Fibroblast of lung (primary cell): ENCODE results near the gene TMEM120A. TPM values are rescaled to one million over a fixed set of nuclear protein-coding genes. Genes with fewer than 3 reads are reported as not detected.

Source experiments
- DNase-seq, 2 donors: peaks; one replicate each; pipeline versions ENCODE4 v3.0.0 to v3.0.0-alpha.2; 2010; ENCODE audit warnings: low read depth in 2 of 2
- H2AFZ ChIP-seq: 2 replicates; pipeline ENCODE4 v1.5.1; 2012; ENCODE audit warnings: low read length, control low read depth, inconsistent platforms
- H3K27ac ChIP-seq: 2 replicates; pipeline ENCODE4 v1.5.1; 2011; ENCODE audit warnings: low read length, control low read depth; ENCODE audit not compliant: insufficient read depth
- H3K27me3 ChIP-seq: 2 replicates; pipeline ENCODE4 v1.5.1; 2011; ENCODE audit warnings: mild to moderate bottlenecking, low read length; ENCODE audit not compliant: control insufficient read depth, insufficient read depth
- H3K36me3 ChIP-seq: 2 replicates; pipeline ENCODE4 v1.5.1; 2011; ENCODE audit warnings: low read length; ENCODE audit not compliant: control insufficient read depth, insufficient read depth
- H3K4me1 ChIP-seq: 2 replicates; pipeline ENCODE4 v1.5.1; 2011; ENCODE audit warnings: low read length; ENCODE audit not compliant: control insufficient read depth, insufficient read depth; ENCODE audit errors: extremely low read depth
- H3K4me2 ChIP-seq: 2 replicates; pipeline ENCODE4 v1.5.1; 2011; ENCODE audit warnings: low read length, control low read depth; ENCODE audit not compliant: insufficient read depth; ENCODE audit errors: extremely low read depth
- H3K4me3 ChIP-seq, 4 experiments: fragments of 200-600 bp in 1 of 4; sonication (generic) in 1 of 4; replicated peaks in 1 of 4; 2 replicates each; pipeline ENCODE4 v1.5.1; 2011 to 2016; ENCODE audit warnings: low read length in 4 of 4, low read depth in 3 of 4, mild to moderate bottlenecking in 3 of 4, control low read depth in 2 of 4, inconsistent platforms in 1 of 4, mixed read lengths in 1 of 4; ENCODE audit not compliant: insufficient read depth in 1 of 4; ENCODE audit errors: control extremely low read depth in 1 of 4
- H3K79me2 ChIP-seq: 2 replicates; pipeline ENCODE4 v1.5.1; 2012; ENCODE audit warnings: mild to moderate bottlenecking, low read length, inconsistent platforms; ENCODE audit not compliant: control insufficient read depth, insufficient read depth
- H3K9ac ChIP-seq: 2 replicates; pipeline ENCODE4 v1.5.1; 2011; ENCODE audit warnings: mild to moderate bottlenecking, low read length, control low read depth; ENCODE audit not compliant: insufficient read depth
- H3K9me3 ChIP-seq: 2 replicates; pipeline ENCODE4 v1.5.1; 2012; ENCODE audit warnings: low read depth, low read length; ENCODE audit not compliant: control insufficient read depth, insufficient read depth
- H4K20me1 ChIP-seq: 2 replicates; pipeline ENCODE4 v1.5.1; 2011; ENCODE audit warnings: low read length; ENCODE audit not compliant: control insufficient read depth, insufficient read depth; ENCODE audit errors: extremely low read depth
- CTCF ChIP-seq, 2 donors: IDR thresholded peaks in 1 of 2; conservative IDR thresholded peaks in 1 of 2; 1 replicate in 1 of 2; 2 replicates in 1 of 2; pipeline ENCODE4 v1.5.1; 2011 to 2012; ENCODE audit warnings: low read length in 2 of 2, control low read depth in 1 of 2, inconsistent platforms in 1 of 2, low read depth in 1 of 2, mild to moderate bottlenecking in 1 of 2
- EZH2 ChIP-seq: IDR thresholded peaks from 2 replicates; pipeline ENCODE4 v1.5.1; 2012; ENCODE audit warnings: low read length, control low read depth, mild to moderate bottlenecking; ENCODE audit errors: missing control alignments
- polyA plus RNA-seq, 2 donors: library from polyadenylated mRNA; depleted of rRNA in 1 of 2; stranded (reverse) in 1 of 2; unstranded in 1 of 2; fragments of >200 nt; gene quantifications; 2 replicates each; pipeline ENCODE4 v1.2.1, GENCODE V29; 2011 to 2012; ENCODE audit warnings: missing spikeins in 1 of 2
- total RNA-seq: library from RNA; depleted of rRNA; stranded (reverse); fragments of >200 nt; gene quantifications from 2 replicates; pipeline ENCODE4 v1.2.1, GENCODE V29; 2014

The TMEM120A gene
- total and polyA plus RNA-seq, 2 donors (not counting 1 experiment from before 2014, with no cell fraction given): 56.1 to 62.3 TPM

GRCh38 chr7:75991531-75992082 lies 2.8 kb downstream of the TMEM120A start:
- H3K9me3 ChIP-seq: no peaks in the 10 kb centered on the region
- H3K4me3 ChIP-seq: no peak overlapping the region
- H3K27me3 ChIP-seq: no peaks in the 10 kb centered on the region
- H2AFZ ChIP-seq: no peak overlapping the region
- no peaks in the 10 kb centered on the region for H4K20me1 ChIP-seq
- no peak for TF ChIP-seq EZH2
- no peak for TF ChIP-seq CTCF (conservative IDR thresholded peaks at IDR 0.05 in 1 of 2, IDR thresholded peaks at IDR 0.05 in 1 of 2; ENCODE audit: low read depth in 1 of 2, low read length in 2 of 2)
- H3K27ac ChIP-seq: no peak overlapping the region
- H3K79me2 ChIP-seq: peaks cover 5% of the 10 kb centered on the region
- H3K9ac ChIP-seq: no peak overlapping the region
- H3K4me2 ChIP-seq: no peak overlapping the region
- peaks cover 11% of the 10 kb centered on the region for H3K4me1 ChIP-seq
- DNase-seq: no peak
- H3K36me3 ChIP-seq: peaks cover 11% of the 10 kb centered on the region

- no peak overlapping the region for H3K27ac ChIP-seq
- no peak overlapping the region for H3K4me2 ChIP-seq
- no peak overlapping the region for H3K9ac ChIP-seq
- peaks cover 5% of the 10 kb centered on the region for H3K4me1 ChIP-seq
- no peaks in the 10 kb centered on the region for H3K9me3 ChIP-seq
- DNase-seq: no peak
- peaks cover 5% of the 10 kb centered on the region for H3K79me2 ChIP-seq
- TF ChIP-seq CTCF (conservative IDR thresholded peaks at IDR 0.05 in 1 of 2, IDR thresholded peaks at IDR 0.05 in 1 of 2; ENCODE audit: low read depth in 1 of 2, low read length in 2 of 2) (no peak), EZH2 (no peak)
- H2AFZ ChIP-seq: no peak overlapping the region
- no peaks in the 10 kb centered on the region for H3K27me3 ChIP-seq
- H4K20me1 ChIP-seq: no peaks in the 10 kb centered on the region
- H3K4me3 ChIP-seq: no peak overlapping the region
- H3K36me3 ChIP-seq: peaks cover 21% of the 10 kb centered on the region
Measured at GRCh38 chr7:75989500-75990388, 4.7 kb downstream of the TMEM120A start.

- Histone ChIP-seq H3K79me2 (peaks cover 5% of the 10 kb centered on the region), H2AFZ (no peak overlapping the region), H3K9me3 (no peaks in the 10 kb centered on the region), H3K4me2 (no peak overlapping the region), H3K4me3 (no peak overlapping the region), H3K4me1 (peaks cover 5% of the 10 kb centered on the region), H3K27me3 (no peaks in the 10 kb centered on the region), H4K20me1 (no peaks in the 10 kb centered on the region), H3K36me3 (peaks cover 26% of the 10 kb centered on the region), H3K9ac (no peak overlapping the region), H3K27ac (no peak overlapping the region)
- TF ChIP-seq EZH2 (no peak), CTCF (conservative IDR thresholded peaks at IDR 0.05 in 1 of 2, IDR thresholded peaks at IDR 0.05 in 1 of 2; ENCODE audit: low read depth in 1 of 2, low read length in 2 of 2) (no peak)
- no peak for DNase-seq
Measured at GRCh38 chr7:75988568-75989499, 5.6 kb downstream of the TMEM120A start.
